Right kidney (tissue), 9 donors: ENCODE data around the gene THSD7A.

Experiments used
- DNase-seq: peaks from one replicate; pipeline ENCODE4 v3.0.0-alpha.2; 2016
- long read RNA-seq, 8 donors: transcript quantifications; one replicate each; lab custom pipeline, GENCODE V29; 2026

THSD7A gene, protein sequence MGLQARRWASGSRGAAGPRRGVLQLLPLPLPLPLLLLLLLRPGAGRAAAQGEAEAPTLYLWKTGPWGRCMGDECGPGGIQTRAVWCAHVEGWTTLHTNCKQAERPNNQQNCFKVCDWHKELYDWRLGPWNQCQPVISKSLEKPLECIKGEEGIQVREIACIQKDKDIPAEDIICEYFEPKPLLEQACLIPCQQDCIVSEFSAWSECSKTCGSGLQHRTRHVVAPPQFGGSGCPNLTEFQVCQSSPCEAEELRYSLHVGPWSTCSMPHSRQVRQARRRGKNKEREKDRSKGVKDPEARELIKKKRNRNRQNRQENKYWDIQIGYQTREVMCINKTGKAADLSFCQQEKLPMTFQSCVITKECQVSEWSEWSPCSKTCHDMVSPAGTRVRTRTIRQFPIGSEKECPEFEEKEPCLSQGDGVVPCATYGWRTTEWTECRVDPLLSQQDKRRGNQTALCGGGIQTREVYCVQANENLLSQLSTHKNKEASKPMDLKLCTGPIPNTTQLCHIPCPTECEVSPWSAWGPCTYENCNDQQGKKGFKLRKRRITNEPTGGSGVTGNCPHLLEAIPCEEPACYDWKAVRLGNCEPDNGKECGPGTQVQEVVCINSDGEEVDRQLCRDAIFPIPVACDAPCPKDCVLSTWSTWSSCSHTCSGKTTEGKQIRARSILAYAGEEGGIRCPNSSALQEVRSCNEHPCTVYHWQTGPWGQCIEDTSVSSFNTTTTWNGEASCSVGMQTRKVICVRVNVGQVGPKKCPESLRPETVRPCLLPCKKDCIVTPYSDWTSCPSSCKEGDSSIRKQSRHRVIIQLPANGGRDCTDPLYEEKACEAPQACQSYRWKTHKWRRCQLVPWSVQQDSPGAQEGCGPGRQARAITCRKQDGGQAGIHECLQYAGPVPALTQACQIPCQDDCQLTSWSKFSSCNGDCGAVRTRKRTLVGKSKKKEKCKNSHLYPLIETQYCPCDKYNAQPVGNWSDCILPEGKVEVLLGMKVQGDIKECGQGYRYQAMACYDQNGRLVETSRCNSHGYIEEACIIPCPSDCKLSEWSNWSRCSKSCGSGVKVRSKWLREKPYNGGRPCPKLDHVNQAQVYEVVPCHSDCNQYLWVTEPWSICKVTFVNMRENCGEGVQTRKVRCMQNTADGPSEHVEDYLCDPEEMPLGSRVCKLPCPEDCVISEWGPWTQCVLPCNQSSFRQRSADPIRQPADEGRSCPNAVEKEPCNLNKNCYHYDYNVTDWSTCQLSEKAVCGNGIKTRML (N-terminal part only)
- long read RNA-seq, donor 1, partial matches to known transcripts = 0 of 1 reads
- long read RNA-seq, donor 1, other reads (novel, unspliced or antisense) = 0 of 1 reads
- long read RNA-seq, donor 2 = 0 reads
- long read RNA-seq, donor 3, partial matches to known transcripts = 6 of 6 reads
- long read RNA-seq, donor 3, other reads (novel, unspliced or antisense) = 0 of 6 reads
- long read RNA-seq, donor 4, partial matches to known transcripts = 28 of 28 reads
- long read RNA-seq, donor 4, other reads (novel, unspliced or antisense) = 0 of 28 reads
- long read RNA-seq, donor 5, partial matches to known transcripts = 6 of 6 reads
- long read RNA-seq, donor 5, other reads (novel, unspliced or antisense) = 0 of 6 reads
- long read RNA-seq, donor 6, partial matches to known transcripts = 10 of 10 reads
- long read RNA-seq, donor 6, other reads (novel, unspliced or antisense) = 0 of 10 reads
- long read RNA-seq, donor 7, partial matches to known transcripts = 23 of 26 reads
- long read RNA-seq, donor 7, other reads (novel, unspliced or antisense) = 0 of 26 reads
- long read RNA-seq, donor 8, partial matches to known transcripts = 6 of 6 reads
- long read RNA-seq, donor 8, other reads (novel, unspliced or antisense) = 0 of 6 reads

DNA sequence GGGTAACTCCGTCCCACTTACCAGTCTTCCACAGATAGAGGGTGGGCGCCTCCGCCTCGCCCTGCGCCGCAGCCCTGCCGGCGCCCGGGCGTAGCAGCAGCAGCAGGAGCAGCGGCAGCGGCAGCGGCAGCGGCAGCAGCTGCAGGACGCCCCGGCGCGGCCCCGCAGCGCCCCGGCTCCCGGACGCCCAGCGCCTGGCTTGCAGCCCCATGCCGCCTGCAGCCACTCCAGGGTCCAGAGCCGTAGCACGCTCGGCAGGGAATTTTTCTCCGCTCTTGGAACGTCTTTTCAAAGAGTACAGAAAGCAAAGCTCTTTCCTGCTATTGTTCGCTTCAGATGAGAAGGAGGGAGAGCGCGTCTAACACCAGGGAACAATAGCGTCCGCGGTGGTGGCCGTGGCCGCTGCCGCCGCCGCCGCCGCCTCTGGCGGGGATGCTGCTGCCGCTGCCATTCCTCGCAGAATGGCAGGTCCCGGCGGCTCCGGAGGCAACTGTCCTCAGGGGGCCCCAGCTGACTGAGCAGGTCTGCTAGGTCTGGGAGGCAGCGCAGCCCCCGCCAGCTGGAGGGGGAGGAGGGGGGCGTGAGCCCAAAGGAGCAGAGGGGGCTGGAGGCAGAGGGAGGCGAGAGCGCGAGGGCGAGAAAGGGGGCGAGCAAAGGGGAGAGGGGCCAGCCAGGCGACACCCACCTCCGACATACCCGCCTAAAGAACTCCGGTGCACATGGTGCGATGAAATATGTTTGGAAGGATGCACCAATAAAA lies at the start of gene THSD7A:
Gene THSD7A (minus strand): TSS at position 463 of the 760 bp plus-strand sequence. CDS start 252 bp downstream, at position 211.
- peak; percentile 93 for DNase-seq

DNA sequence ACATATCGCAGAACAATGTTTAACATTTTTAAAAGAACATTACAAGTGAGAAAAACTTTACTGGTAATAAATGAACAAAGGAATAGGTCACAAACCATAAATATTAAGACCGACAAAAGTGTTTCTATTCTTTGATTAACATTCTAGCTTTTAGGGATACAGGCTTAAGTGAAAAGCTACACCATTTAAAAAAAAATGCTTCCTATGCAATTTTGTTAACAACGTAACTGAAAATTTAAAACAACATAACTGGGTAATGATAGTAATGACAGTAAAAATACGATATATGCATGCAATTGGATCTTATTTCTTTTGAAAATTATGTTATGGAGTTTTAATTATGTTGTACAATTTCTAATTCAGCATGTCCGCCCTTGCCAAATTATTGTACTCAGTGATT lies 49.7 kb upstream of the THSD7A start:
- DNase-seq = no peak

GRCh38 chr7:11875635-11876034 lies 43.6 kb upstream of the THSD7A start:
- DNase-seq = no peak

- DNase-seq = no peak
Measured at GRCh38 chr7:11865671-11866070, 33.7 kb upstream of the THSD7A start.

DNA sequence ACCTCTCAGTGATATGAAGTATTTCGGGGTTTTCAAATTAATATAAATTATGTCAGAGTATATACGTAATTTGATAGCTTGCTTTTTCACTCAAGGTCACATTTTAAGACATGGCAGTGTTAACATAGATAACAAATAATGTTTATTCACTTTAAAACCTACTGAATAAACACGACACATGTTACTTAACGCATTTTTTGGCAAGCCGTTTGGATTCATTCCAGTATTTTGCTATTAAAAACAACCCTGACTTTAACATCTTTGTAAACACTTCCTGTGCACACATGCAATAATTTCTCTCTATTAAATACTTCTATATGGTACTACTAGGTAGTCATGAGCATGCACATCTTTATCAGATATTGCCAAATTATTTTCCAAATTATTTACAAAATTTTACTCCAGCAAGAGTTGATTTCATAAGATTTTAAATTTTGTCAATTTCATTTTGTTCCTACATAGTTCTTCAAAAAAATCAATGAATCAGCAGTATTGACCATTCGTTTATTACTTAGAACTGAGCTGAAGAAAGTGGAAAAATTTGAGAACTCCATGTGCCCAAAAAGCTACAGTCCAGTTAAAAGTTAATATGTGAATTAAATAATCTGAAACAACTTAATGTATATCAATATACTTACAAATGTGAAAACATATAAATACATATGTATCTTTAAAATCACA lies 26.8 kb upstream of the THSD7A start:
- DNase-seq = no peak

DNA sequence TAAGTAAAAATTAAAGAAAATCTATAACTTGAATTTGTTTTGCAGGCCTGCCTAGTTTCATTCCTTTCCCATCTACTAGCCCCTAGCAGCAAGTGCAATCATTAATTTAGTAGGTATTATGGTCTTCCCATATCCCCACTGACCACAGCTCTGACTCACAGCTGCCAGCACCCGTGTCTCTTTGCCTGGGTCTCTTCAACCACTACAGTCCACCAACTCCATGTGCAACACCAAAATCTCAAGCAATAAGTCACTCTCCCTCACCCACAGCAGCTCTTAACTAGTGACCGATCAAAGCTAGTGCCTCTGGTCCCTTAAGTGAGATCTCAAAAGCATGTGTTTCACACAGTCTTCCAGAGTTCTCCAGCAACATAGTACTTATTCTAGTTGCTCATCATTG lies 26.0 kb upstream of the THSD7A start:
- no peak for DNase-seq

DNA sequence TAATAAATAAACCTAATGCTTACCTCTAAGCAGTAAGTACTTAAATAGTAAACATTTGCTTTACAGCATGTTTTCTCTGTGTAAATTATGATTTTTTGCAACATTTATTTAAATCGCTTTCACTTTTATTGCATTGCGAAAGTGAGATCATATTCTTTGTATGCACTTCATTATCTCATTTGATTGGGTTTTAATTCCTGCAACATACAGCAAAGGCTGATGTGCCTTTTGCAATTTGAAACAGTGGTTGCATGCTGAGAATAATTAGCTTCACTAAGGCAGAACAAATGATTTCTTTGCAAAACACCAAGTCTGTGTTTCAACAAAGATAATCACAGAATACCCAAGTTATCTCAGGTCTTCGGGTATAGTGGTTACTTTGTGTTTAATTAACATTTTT lies 16.3 kb upstream of the THSD7A start:
- no peak for DNase-seq

- DNase-seq = no peak
Measured at GRCh38 chr7:11847336-11847735, 15.3 kb upstream of the THSD7A start.

GRCh38 chr7:11846361-11846955 lies 14.5 kb upstream of the THSD7A start:
- no peak for DNase-seq

DNA sequence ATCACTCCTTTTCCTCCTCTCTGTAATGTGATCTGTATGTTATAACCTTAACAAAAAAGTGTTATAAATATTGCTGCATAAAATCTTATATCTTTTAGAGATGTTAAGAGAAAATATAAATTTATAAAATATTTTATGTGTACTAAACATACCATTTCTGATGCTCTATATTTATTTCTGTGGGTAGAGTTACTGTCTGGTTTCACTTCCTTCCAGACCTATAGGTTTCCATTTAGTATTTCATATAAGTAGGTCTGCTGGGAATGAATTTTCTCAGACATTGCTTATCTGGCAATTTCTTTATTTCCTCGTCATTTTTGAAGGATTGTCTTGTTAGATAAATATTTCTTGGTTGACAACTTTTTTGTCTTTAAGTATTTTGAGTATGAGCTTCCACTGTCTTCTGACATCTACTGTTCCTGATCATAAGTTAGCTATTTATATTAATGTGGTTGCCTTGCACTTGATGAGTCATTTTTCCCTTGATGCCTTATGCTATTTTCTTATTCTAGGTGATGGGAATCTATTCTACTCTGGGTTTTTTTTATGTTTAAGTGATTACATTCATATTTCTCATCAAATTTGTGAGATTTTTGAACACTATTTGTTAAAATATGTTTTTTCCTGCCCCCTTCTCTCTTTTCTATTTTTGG lies 11.2 kb upstream of the THSD7A start:
- no peak for DNase-seq

DNA sequence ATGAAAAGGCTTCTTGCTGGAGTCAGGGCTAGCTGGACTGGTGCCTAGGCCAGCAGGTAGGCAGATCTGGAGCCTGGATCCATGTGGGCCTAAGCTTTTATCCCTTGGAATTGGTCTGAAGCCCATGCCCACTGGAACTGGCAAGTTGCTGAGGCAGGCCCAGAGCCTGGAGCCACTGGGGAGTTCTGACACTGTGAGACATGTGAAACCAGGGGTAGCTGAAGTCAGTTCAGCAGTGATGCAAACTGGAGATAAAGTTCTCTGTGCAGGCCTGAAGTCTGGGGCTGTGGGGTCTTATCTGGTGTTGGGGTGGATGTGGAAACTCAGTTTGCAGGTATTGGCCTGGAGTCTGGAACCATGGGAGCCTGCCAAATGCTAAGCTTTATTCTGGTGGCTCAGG lies 9.7 kb upstream of the THSD7A start:
- DNase-seq = no peak

GRCh38 chr7:11835260-11835659 lies 3.3 kb upstream of the THSD7A start:
- no peak for DNase-seq

- DNase-seq = peak; percentile 28
Measured at GRCh38 chr7:11833431-11833830, 1.4 kb upstream of the THSD7A start.

- DNase-seq = peak; percentile 60
Measured at GRCh38 chr7:11831156-11831735, 752 bp downstream of the THSD7A start.

GRCh38 chr7:11830582-11831155 lies 1.3 kb downstream of the THSD7A start:
- no peak for DNase-seq

- no peak for DNase-seq
Measured at GRCh38 chr7:11829954-11830353, 2.0 kb downstream of the THSD7A start.

DNA sequence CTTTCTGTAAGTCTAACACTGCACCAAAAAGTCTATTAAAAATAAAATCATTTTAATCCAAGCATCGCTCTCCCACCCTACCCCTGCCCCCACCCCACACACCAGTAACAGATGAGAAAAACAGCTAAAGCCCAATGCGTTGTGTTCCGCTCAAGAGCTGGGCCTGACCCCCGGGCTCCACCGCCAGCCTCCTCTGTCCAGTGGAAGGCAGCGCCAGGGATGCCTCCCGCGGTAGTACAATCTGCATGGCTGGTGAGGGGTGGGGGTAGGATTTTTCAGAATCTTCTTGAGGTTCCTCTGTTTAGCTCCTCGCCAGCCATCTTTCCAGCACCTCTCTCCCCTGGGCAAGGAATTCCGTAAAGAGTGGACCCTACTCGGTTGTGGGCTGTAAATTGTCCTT lies 12.1 kb downstream of the THSD7A start:
- no peak for DNase-seq

DNA sequence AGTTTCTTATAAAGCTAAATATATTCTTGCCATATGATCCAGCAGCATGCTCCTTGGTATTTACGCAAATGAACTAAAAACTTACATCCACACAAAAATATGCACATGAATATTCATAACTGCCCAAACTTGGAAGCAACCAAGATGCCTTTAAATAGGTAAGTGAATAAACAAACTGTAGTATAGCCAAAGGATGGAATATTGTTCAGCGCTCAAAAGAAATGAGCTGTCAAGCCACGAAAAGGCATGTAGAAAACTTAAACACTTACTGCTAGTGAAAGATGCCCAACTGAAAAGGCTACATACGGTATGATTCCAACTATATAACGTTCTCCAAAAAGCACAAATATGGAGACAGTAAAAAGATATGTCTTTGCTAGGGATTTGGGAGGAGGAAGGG lies 12.7 kb downstream of the THSD7A start:
- DNase-seq = no peak
